ENCODE results near the gene HNRNPF.
"Not testable (repeated sequence)": the region's sequence is repeated elsewhere in the genome, so short reads cannot be mapped to it uniquely, and the experiment has no call there.

DNA sequence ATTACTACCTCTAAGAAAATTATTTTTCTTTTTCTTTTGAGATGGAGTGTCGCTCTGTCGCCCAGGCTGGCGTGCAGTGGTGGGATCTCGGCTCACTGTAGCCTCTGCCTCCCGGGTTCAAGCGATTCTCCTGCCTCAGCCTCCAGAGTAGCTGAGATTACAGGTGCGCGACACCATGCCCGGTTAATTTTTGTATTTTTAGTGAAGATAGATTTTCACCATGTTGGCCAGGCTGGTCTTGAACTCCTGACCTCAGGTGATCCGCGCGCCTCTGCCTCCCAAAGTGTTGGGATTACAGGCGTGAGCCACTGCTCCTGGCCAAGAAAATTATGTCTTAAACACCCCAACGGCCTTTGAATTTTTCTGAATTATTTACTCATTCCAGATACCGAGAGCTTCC lies 47.6 kb upstream of the HNRNPF start:
- TF ChIP-seq, protein P1, sequence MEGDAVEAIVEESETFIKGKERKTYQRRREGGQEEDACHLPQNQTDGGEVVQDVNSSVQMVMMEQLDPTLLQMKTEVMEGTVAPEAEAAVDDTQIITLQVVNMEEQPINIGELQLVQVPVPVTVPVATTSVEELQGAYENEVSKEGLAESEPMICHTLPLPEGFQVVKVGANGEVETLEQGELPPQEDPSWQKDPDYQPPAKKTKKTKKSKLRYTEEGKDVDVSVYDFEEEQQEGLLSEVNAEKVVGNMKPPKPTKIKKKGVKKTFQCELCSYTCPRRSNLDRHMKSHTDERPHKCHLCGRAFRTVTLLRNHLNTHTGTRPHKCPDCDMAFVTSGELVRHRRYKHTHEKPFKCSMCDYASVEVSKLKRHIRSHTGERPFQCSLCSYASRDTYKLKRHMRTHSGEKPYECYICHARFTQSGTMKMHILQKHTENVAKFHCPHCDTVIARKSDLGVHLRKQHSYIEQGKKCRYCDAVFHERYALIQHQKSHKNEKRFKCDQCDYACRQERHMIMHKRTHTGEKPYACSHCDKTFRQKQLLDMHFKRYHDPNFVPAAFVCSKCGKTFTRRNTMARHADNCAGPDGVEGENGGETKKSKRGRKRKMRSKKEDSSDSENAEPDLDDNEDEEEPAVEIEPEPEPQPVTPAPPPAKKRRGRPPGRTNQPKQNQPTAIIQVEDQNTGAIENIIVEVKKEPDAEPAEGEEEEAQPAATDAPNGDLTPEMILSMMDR (IDR thresholded peaks at IDR 0.05) = not testable (repeated sequence)
- TF ChIP-seq POLR2A (IDR thresholded peaks at IDR 0.05) = not testable (repeated sequence)
